SK-N-SH treated with all-trans-retinoic acid at 6 μM for 48 hours (cell line): ENCODE data around the gene NTM.

Experiments used
- ATAC-seq: fragments of 200-7000 bp; cut with Tn5 transposase; 3 replicates; pipeline ENCODE4 v1.9.1; 2020; ENCODE audit warnings: mild to moderate bottlenecking, moderate library complexity
- ARNTL ChIP-seq: fragments of 450-650 bp; formaldehyde crosslinking; IDR thresholded peaks from 2 replicates; pipeline ENCODE4 v1.5.0; 2020; ENCODE audit warnings: low read depth, mild to moderate bottlenecking, moderate library complexity, borderline replicate concordance
- BACH2 ChIP-seq: fragments of 250-450 bp; sonication (Bioruptor Pico); IDR thresholded peaks from 2 replicates; pipeline ENCODE4 v1.9.0; 2021; ENCODE audit warnings: mild to moderate bottlenecking, borderline replicate concordance
- CSDC2 ChIP-seq: fragments of 250-450 bp; sonication (Bioruptor Pico); IDR thresholded peaks from 2 replicates; pipeline ENCODE4 v1.5.0; 2020; ENCODE audit warnings: mild to moderate bottlenecking, moderate library complexity
- ESRRG ChIP-seq: fragments of 250-450 bp; sonication (Bioruptor Pico); IDR thresholded peaks from 2 replicates; pipeline ENCODE4 v1.6.1; 2021; ENCODE audit warnings: mild to moderate bottlenecking
- GLIS3 ChIP-seq: fragments of 250-450 bp; sonication (Bioruptor Pico); IDR thresholded peaks from 2 replicates; pipeline ENCODE4 v1.5.0; 2020; ENCODE audit warnings: mild to moderate bottlenecking, moderate library complexity
- ISL1 ChIP-seq: fragments of 250-450 bp; sonication (Bioruptor Pico); IDR thresholded peaks from 2 replicates; pipeline ENCODE4 v2.1.2; 2022; ENCODE audit warnings: mild to moderate bottlenecking, moderate library complexity
- OSR1 ChIP-seq: fragments of 250-450 bp; sonication (Bioruptor Pico); IDR thresholded peaks from 2 replicates; pipeline ENCODE4 v1.8.0; 2022; ENCODE audit warnings: moderate library complexity, mild to moderate bottlenecking, inconsistent platforms
- PPARA ChIP-seq: fragments of 250-450 bp; sonication (Bioruptor Pico); IDR thresholded peaks from 2 replicates; pipeline ENCODE4 v1.5.0; 2020; ENCODE audit warnings: mild to moderate bottlenecking, borderline replicate concordance
- RARB ChIP-seq: fragments of 250-450 bp; sonication (Bioruptor Pico); IDR thresholded peaks from 2 replicates; pipeline ENCODE4 v1.8.0; 2021; ENCODE audit warnings: mild to moderate bottlenecking, moderate library complexity
- SNAI2 ChIP-seq: fragments of 250-450 bp; sonication (Bioruptor Pico); IDR thresholded peaks from 2 replicates; pipeline ENCODE4 v1.5.0; 2020; ENCODE audit warnings: mild to moderate bottlenecking, moderate library complexity
- TCF4 ChIP-seq: fragments of 250-450 bp; sonication (Bioruptor Pico); IDR thresholded peaks from 2 replicates; pipeline ENCODE4 v1.8.0; 2021; ENCODE audit warnings: mild to moderate bottlenecking, moderate library complexity, borderline replicate concordance
- TOX ChIP-seq: fragments of 250-450 bp; sonication (Bioruptor Pico); IDR thresholded peaks from 2 replicates; pipeline ENCODE4 v1.8.0; 2021; ENCODE audit warnings: mild to moderate bottlenecking, moderate library complexity, borderline replicate concordance
- ZC3H10 ChIP-seq: fragments of 250-450 bp; sonication (Bioruptor Pico); IDR thresholded peaks from 2 replicates; pipeline ENCODE4 v1.5.1; 2021; ENCODE audit warnings: mild to moderate bottlenecking, moderate library complexity
- ZFP3 ChIP-seq: fragments of 250-450 bp; sonication (Bioruptor Pico); IDR thresholded peaks from 2 replicates; pipeline ENCODE4 v1.5.0; 2020; ENCODE audit warnings: mild to moderate bottlenecking, moderate library complexity
- ZFP30 ChIP-seq: fragments of 450-650 bp; formaldehyde crosslinking; IDR thresholded peaks from 2 replicates; pipeline ENCODE4 v1.5.0; 2022; ENCODE audit warnings: mild to moderate bottlenecking, moderate library complexity
- ZNF565 ChIP-seq: fragments of 450-650 bp; formaldehyde crosslinking; conservative IDR thresholded peaks from 2 replicates; pipeline ENCODE4 v1.5.0; 2020; ENCODE audit warnings: low read depth, mild to moderate bottlenecking, moderate library complexity
- ZNF70 ChIP-seq: fragments of 450-650 bp; formaldehyde crosslinking; IDR thresholded peaks from 2 replicates; pipeline ENCODE4 v1.5.0; 2020; ENCODE audit warnings: mild to moderate bottlenecking, moderate library complexity
- ZNF8 ChIP-seq: fragments of 450-650 bp; formaldehyde crosslinking; IDR thresholded peaks from 2 replicates; pipeline ENCODE4 v1.5.0; 2020; ENCODE audit warnings: mild to moderate bottlenecking, moderate library complexity
- TF ChIP-seq, protein P1 (sequence below): fragments of 250-450 bp; sonication (Bioruptor Pico); IDR thresholded peaks from 2 replicates; pipeline ENCODE4 v1.5.1; 2021; ENCODE audit warnings: mild to moderate bottlenecking, moderate library complexity
- TF ChIP-seq, protein P2 (sequence below): fragments of 250-450 bp; sonication (Bioruptor Pico); IDR thresholded peaks from 2 replicates; pipeline ENCODE4 v1.5.1; 2020; ENCODE audit warnings: low read depth, mild to moderate bottlenecking, moderate library complexity
- TF ChIP-seq, protein P3 (sequence below): fragments of 250-450 bp; sonication (Bioruptor Pico); IDR thresholded peaks from 2 replicates; pipeline ENCODE4 v1.8.0; 2020; ENCODE audit warnings: mild to moderate bottlenecking, moderate library complexity, borderline replicate concordance
- TF ChIP-seq, protein P4 (sequence below): fragments of 250-450 bp; sonication (Bioruptor Pico); IDR thresholded peaks from 2 replicates; pipeline ENCODE4 v1.5.0; 2020; ENCODE audit warnings: mild to moderate bottlenecking, moderate library complexity

NTM gene

DNA sequence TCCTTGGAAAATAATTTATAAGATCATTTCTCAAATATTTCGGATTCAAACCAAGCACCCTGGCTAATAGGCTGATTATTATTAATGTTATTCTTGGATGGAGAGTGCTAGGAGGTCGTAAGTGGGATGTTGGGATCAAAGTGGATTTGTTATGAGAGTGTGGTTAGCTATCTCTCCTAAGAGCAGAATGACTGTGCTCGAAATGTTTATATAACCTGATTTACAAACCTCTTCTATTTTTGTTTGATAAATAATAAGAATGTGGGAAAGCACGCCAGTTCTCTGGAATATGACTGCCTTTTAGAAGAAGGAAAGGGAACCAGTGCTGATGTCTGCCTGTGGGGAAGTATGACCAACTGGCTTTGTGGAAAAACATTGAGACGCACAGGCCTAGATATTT, 527.5 kb downstream of the NTM start:
- no peak for ATAC-seq

DNA sequence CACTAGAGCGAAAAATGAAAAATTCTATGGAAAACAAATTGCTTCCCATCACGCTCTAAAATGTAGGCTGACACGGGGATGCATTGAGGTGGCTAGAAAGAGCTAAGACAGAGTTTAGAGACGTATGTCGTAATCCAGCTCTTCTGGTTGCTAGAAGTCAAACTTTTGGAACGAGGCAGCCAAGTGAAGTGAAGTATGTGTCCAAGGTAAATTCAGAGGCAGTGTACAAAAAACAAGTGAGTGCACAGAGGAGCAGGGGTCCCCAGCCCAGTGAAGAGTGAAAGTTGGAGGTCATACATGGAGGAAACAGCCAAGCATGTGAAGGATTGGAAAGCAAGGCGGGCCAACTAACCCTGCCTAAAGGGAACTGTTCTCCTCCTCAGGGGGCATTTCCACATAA, 528.5 kb downstream of the NTM start:
- no peak for ATAC-seq
- TF ChIP-seq GLIS3 (CRISPR knock-in tag) (no peak), TOX (CRISPR knock-in tag) (no peak), ESRRG (CRISPR knock-in tag) (no peak), ZNF70 (CRISPR knock-in tag) (no peak), ZFP30 (CRISPR knock-in tag) (no peak), SNAI2 (CRISPR knock-in tag) (no peak), ISL1 (no peak), ZNF8 (no peak), TCF4 (CRISPR knock-in tag) (no peak), BACH2 (CRISPR knock-in tag) (no peak), ZC3H10 (no peak)
- TF ChIP-seq, protein P1, sequence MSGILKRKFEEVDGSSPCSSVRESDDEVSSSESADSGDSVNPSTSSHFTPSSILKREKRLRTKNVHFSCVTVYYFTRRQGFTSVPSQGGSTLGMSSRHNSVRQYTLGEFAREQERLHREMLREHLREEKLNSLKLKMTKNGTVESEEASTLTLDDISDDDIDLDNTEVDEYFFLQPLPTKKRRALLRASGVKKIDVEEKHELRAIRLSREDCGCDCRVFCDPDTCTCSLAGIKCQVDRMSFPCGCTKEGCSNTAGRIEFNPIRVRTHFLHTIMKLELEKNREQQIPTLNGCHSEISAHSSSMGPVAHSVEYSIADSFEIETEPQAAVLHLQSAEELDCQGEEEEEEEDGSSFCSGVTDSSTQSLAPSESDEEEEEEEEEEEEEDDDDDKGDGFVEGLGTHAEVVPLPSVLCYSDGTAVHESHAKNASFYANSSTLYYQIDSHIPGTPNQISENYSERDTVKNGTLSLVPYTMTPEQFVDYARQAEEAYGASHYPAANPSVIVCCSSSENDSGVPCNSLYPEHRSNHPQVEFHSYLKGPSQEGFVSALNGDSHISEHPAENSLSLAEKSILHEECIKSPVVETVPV (CRISPR knock-in tag) = no peak
- TF ChIP-seq, protein P2, sequence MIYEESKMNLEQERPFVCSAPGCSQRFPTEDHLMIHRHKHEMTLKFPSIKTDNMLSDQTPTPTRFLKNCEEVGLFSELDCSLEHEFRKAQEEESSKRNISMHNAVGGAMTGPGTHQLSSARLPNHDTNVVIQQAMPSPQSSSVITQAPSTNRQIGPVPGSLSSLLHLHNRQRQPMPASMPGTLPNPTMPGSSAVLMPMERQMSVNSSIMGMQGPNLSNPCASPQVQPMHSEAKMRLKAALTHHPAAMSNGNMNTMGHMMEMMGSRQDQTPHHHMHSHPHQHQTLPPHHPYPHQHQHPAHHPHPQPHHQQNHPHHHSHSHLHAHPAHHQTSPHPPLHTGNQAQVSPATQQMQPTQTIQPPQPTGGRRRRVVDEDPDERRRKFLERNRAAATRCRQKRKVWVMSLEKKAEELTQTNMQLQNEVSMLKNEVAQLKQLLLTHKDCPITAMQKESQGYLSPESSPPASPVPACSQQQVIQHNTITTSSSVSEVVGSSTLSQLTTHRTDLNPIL (CRISPR knock-in tag) = no peak

More for the DNA sequence above, 527.5 kb downstream of the NTM start:
- TF ChIP-seq CSDC2 (CRISPR knock-in tag) (no peak), ZNF565 (no peak), RARB (no peak), ZNF8 (no peak)

DNA sequence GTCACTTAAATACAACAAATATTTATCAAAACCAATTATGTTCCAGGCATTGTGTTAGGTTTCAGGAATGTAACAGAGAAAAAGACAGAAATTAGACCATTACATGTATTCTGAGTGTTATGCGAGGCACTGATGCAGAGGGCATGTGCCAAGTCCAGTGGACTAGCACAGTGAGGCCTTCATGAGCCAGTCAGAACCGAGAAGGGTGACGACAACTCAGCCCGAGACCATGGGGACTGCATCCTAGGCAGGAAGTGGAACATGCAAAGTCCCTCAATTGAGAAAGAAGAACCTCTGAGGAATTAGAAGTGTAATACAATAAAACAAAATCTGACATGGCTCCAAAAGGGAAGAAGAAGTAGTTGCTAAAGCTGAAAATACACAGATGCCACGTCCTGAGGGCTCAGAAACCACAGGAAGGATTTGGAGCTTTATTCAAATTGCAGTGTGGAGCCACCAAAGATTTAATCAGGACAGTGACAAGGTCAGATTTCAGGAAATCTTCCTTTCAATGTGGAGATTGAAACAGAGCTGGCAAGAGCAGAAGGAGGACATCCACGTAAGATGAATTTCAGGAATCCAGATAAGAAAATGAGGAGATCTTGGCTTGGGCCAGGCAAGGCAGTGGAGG, 529.6 kb downstream of the NTM start:
- peak; percentile 9; the same call in 1 of the 3 replicates for ATAC-seq
- TF ChIP-seq ESRRG (CRISPR knock-in tag) = no peak
- TF ChIP-seq OSR1 (CRISPR knock-in tag) = no peak
- TF ChIP-seq, protein P2 (CRISPR knock-in tag) = no peak
- TF ChIP-seq ZNF70 (CRISPR knock-in tag) = no peak
- TF ChIP-seq TOX (CRISPR knock-in tag) = no peak
- no peak for TF ChIP-seq ISL1
- no peak for TF ChIP-seq BACH2 (CRISPR knock-in tag)
- no peak for TF ChIP-seq ZNF8
- no peak for TF ChIP-seq ARNTL
- no peak for TF ChIP-seq PPARA
- TF ChIP-seq ZFP3 (CRISPR knock-in tag) = no peak
- no peak for TF ChIP-seq TCF4 (CRISPR knock-in tag)
- TF ChIP-seq ZNF565 = no peak
- no peak for TF ChIP-seq CSDC2 (CRISPR knock-in tag)
- TF ChIP-seq, protein P3, sequence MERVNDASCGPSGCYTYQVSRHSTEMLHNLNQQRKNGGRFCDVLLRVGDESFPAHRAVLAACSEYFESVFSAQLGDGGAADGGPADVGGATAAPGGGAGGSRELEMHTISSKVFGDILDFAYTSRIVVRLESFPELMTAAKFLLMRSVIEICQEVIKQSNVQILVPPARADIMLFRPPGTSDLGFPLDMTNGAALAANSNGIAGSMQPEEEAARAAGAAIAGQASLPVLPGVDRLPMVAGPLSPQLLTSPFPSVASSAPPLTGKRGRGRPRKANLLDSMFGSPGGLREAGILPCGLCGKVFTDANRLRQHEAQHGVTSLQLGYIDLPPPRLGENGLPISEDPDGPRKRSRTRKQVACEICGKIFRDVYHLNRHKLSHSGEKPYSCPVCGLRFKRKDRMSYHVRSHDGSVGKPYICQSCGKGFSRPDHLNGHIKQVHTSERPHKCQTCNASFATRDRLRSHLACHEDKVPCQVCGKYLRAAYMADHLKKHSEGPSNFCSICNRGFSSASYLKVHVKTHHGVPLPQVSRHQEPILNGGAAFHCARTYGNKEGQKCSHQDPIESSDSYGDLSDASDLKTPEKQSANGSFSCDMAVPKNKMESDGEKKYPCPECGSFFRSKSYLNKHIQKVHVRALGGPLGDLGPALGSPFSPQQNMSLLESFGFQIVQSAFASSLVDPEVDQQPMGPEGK = no peak
- TF ChIP-seq SNAI2 (CRISPR knock-in tag) = no peak
- TF ChIP-seq GLIS3 (CRISPR knock-in tag) = no peak
- TF ChIP-seq, protein P1 (CRISPR knock-in tag) = no peak

DNA sequence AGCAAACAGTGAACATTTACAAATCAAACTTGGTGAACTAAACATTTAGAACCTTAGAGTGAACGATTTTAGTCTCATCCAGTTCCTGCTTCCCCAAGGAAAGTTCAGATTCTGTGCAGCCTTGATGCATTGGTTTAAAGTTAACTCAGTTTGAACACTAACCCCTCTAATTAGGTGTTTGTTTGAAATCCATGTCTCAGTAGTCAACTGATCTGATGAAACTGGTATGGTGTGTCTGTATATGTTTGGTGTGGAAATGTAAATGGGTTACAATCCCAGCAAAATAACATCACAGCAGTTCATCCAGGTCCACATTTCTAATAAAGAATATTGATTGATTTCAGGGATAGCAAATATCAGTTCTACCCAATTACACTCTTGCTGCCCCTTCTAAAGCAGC, 532.0 kb downstream of the NTM start:
- no peak for ATAC-seq
- TF ChIP-seq CSDC2 (CRISPR knock-in tag) = no peak
- no peak for TF ChIP-seq ZNF70 (CRISPR knock-in tag)
- TF ChIP-seq ZNF565 = no peak
- TF ChIP-seq, protein P2 (CRISPR knock-in tag) = no peak
- TF ChIP-seq, protein P4, sequence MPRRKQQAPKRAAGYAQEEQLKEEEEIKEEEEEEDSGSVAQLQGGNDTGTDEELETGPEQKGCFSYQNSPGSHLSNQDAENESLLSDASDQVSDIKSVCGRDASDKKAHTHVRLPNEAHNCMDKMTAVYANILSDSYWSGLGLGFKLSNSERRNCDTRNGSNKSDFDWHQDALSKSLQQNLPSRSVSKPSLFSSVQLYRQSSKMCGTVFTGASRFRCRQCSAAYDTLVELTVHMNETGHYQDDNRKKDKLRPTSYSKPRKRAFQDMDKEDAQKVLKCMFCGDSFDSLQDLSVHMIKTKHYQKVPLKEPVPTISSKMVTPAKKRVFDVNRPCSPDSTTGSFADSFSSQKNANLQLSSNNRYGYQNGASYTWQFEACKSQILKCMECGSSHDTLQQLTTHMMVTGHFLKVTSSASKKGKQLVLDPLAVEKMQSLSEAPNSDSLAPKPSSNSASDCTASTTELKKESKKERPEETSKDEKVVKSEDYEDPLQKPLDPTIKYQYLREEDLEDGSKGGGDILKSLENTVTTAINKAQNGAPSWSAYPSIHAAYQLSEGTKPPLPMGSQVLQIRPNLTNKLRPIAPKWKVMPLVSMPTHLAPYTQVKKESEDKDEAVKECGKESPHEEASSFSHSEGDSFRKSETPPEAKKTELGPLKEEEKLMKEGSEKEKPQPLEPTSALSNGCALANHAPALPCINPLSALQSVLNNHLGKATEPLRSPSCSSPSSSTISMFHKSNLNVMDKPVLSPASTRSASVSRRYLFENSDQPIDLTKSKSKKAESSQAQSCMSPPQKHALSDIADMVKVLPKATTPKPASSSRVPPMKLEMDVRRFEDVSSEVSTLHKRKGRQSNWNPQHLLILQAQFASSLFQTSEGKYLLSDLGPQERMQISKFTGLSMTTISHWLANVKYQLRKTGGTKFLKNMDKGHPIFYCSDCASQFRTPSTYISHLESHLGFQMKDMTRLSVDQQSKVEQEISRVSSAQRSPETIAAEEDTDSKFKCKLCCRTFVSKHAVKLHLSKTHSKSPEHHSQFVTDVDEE (CRISPR knock-in tag) = no peak
- TF ChIP-seq, all 23 proteins: peak for 0
